Vagina (tissue), 2 donors: ENCODE data around the gene CHPF.

Experiments used
- POLR2AphosphoS5 ChIP-seq, 2 donors: sonication (generic); formaldehyde crosslinking; IDR thresholded peaks; one replicate each; pipeline ENCODE4 v1.9.0; 2017; ENCODE audit warnings: antibody characterized with exemption in 2 of 2, mild to moderate bottlenecking in 2 of 2, low read depth in 1 of 2; ENCODE audit not compliant: insufficient read depth in 1 of 2
- TF ChIP-seq, protein P1 (sequence below), 3 experiments: fragments of 450-650 bp in 2 of 3; fragments of 200-600 bp in 1 of 3; sonication (generic) in 1 of 3; IDR thresholded peaks; one replicate each; pipeline ENCODE4 v1.5.1; 2017 to 2019; ENCODE audit warnings: antibody characterized with exemption in 3 of 3, mild to moderate bottlenecking in 2 of 3, moderate library complexity in 2 of 3

DNA sequence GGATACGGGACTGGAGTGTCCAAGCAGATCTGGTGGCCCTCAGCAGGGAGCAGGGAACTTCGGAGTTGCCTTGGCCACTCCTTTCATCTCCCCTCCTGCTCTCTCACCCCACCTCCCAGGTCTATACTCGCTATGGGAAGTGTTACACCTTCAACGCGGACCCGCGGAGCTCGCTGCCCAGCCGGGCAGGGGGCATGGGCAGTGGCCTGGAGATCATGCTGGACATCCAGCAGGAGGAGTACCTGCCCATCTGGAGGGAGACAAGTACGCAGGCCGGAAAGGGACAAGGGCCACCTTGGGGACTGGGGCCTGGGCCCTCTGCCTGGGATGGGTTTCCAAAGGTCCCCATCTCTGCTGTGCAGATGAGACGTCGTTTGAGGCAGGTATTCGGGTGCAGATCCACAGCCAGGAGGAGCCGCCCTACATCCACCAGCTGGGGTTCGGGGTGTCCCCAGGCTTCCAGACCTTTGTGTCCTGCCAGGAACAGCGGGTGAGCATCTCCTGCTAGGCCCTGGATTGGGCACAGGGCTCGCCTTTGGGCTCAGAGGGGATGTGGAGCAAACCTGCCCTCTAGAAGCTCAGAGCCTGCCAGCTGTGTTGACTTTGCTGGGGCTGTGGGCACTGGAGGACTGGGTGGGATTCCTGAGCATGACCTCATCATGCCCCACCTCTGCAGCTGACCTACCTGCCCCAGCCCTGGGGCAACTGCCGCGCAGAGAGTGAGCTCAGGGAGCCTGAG is 11.8 kb downstream of the CHPF start:
- TF ChIP-seq, protein P1, sequence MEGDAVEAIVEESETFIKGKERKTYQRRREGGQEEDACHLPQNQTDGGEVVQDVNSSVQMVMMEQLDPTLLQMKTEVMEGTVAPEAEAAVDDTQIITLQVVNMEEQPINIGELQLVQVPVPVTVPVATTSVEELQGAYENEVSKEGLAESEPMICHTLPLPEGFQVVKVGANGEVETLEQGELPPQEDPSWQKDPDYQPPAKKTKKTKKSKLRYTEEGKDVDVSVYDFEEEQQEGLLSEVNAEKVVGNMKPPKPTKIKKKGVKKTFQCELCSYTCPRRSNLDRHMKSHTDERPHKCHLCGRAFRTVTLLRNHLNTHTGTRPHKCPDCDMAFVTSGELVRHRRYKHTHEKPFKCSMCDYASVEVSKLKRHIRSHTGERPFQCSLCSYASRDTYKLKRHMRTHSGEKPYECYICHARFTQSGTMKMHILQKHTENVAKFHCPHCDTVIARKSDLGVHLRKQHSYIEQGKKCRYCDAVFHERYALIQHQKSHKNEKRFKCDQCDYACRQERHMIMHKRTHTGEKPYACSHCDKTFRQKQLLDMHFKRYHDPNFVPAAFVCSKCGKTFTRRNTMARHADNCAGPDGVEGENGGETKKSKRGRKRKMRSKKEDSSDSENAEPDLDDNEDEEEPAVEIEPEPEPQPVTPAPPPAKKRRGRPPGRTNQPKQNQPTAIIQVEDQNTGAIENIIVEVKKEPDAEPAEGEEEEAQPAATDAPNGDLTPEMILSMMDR (IDR thresholded peaks at IDR 0.05): no peak
- TF ChIP-seq POLR2AphosphoS5 (IDR thresholded peaks at IDR 0.05; ENCODE audit: insufficient read depth in 1 of 2, low read depth in 1 of 2): no peak
